Measurements from ENCODE around the gene CYB5R2. TPM values are rescaled to one million over a fixed set of nuclear protein-coding genes. Genes with fewer than 3 reads are reported as not detected.

Gene CYB5R2
- total and polyA plus RNA-seq, 2 donors (not counting 1 experiment from before 2014, with no cell fraction given) = 1.4 to 4.8 TPM

DNA sequence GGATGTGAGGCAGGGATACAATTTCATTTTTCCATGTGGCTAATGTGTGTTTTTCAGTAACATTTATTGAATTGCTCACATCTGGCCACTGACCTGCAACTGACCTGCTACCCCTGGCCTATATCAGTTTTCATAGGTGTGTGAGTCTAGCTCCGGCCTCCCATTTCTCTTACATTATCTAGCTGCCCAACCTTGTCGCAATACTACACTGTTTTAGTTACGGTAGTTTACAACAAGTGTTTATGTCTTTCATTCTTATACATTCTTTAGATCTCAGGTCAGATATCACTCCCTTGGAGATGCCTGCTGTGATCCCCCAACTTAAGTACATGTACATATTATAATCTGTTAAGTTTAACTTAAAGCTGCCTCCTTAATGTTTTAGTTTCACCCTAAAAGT, 2.3 kb upstream of the CYB5R2 start:
- no peak overlapping the region for H3K27ac Mint-ChIP-seq
- no peak overlapping the region for H3K4me2 ChIP-seq (replicated peaks; ENCODE audit: low read depth, low read length, poor library complexity, severe bottlenecking)

More for the DNA sequence above, 2.3 kb upstream of the CYB5R2 start:
- peaks cover 42% of the 10 kb centered on the region for H3K27me3 Mint-ChIP-seq
- H3K9me3 Mint-ChIP-seq (ENCODE audit: insufficient read depth) = peaks cover 1% of the 10 kb centered on the region
- Histone ChIP-seq H3K79me2 (ENCODE audit: control insufficient read depth, insufficient read depth, low read length) (no peaks in the 10 kb centered on the region), H3K4me1 (ENCODE audit: control insufficient read depth in 2 of 2, insufficient read depth in 2 of 2, low read length in 2 of 2) (peaks cover 18 to 22% of the 10 kb centered on the region in 2 donors), H3K9ac (ENCODE audit: low read length) (no peak overlapping the region), H4K20me1 (ENCODE audit: control insufficient read depth, insufficient read depth, low read length, poor library complexity, severe bottlenecking) (no peaks in the 10 kb centered on the region), H3K4me3 (ENCODE audit: control extremely low read depth in 1 of 5, extremely low read depth in 1 of 5, insufficient read depth in 1 of 5, low read depth in 2 of 5, low read length in 4 of 5) (no peak overlapping the region), H3K27me3 (replicated peaks in 1 of 4; ENCODE audit: control extremely low read depth in 1 of 4, control insufficient read depth in 3 of 4, insufficient read depth in 4 of 4, low read length in 3 of 4) (peaks cover 0 to 49% (median 18%) of the 10 kb centered on the region in 4 experiments), H2AFZ (ENCODE audit: insufficient read depth, low read depth, low read length, poor library complexity, severe bottlenecking) (no peak overlapping the region), H3K9me3 (ENCODE audit: control extremely low read depth in 1 of 3, control insufficient read depth in 2 of 3, insufficient read depth in 1 of 3, low read length in 2 of 3) (peaks cover 0 to 5% (median 3%) of the 10 kb centered on the region in 3 donors), H3K27ac (ENCODE audit: low read length in 2 of 2) (no peak overlapping the region), H3K36me3 (replicated peaks in 1 of 2; ENCODE audit: control extremely low read depth in 1 of 2, control insufficient read depth in 1 of 2, extremely low read depth in 1 of 2, insufficient read depth in 2 of 2, low read length in 1 of 2) (no peaks in the 10 kb centered on the region)
- POLR2A ChIA-PET = interaction anchor here (0.6 kb wide), 1 partner anchor 938 kb away, joined by 5 read pairs; no protein-coding TSS in a partner anchor
- no peak for ATAC-seq (ENCODE audit: low read depth)
- CTCF ChIA-PET = interaction anchor here (2.6 kb wide), 1 partner anchor 12 kb away, joined by 13 read pairs; no protein-coding TSS in a partner anchor
- no peak for DNase-seq
- no peak for TF ChIP-seq EZH2 (IDR thresholded peaks at IDR 0.05; ENCODE audit: borderline replicate concordance, insufficient read depth, low read depth, low read length, poor library complexity, severe bottlenecking)
- TF ChIP-seq, protein P1, sequence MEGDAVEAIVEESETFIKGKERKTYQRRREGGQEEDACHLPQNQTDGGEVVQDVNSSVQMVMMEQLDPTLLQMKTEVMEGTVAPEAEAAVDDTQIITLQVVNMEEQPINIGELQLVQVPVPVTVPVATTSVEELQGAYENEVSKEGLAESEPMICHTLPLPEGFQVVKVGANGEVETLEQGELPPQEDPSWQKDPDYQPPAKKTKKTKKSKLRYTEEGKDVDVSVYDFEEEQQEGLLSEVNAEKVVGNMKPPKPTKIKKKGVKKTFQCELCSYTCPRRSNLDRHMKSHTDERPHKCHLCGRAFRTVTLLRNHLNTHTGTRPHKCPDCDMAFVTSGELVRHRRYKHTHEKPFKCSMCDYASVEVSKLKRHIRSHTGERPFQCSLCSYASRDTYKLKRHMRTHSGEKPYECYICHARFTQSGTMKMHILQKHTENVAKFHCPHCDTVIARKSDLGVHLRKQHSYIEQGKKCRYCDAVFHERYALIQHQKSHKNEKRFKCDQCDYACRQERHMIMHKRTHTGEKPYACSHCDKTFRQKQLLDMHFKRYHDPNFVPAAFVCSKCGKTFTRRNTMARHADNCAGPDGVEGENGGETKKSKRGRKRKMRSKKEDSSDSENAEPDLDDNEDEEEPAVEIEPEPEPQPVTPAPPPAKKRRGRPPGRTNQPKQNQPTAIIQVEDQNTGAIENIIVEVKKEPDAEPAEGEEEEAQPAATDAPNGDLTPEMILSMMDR (IDR thresholded peaks at IDR 0.05) = no peak
- WGBS (ENCODE audit: insufficient coverage) = 100% methylated on average over 1 of the region's 3 CpGs
- intact Hi-C loops (cut with micrococcal nuclease) = no loop called here
- peaks cover 29% of the 10 kb centered on the region for H3K4me1 Mint-ChIP-seq
- no peak overlapping the region for H3K4me3 Mint-ChIP-seq
